ENCODE data around the gene CA12.

GRCh38 chr15:63389902-63390670 lies 8.4 kb upstream of the CA12 start:
- TF ChIP-seq EZH2 (IDR thresholded peaks at IDR 0.05; ENCODE audit: low read length, unreplicated experiment), result no peak
- no peak for TF ChIP-seq CTCF (conservative IDR thresholded peaks at IDR 0.05; ENCODE audit: low read depth, low read length)
- no peak for TF ChIP-seq EZH2phosphoT487 (IDR thresholded peaks at IDR 0.05; ENCODE audit: borderline replicate concordance, low read length)

Data from PC-3 (cell line).